IMR-90 (cell line): ENCODE measurements around the gene TAOK1. TPM values are rescaled to one million over a fixed set of nuclear protein-coding genes. Genes with fewer than 3 reads are reported as not detected.

Experiments
- ATAC-seq: fragments of 200-7000 bp; cut with Tn5 transposase; 2 replicates; pipeline ENCODE4 v1.9.1; 2020; ENCODE audit warnings: low read depth, mild to moderate bottlenecking, moderate library complexity
- BruUV-seq: library from RNA; stranded (reverse); fragments of 400-500 nt; replicated peaks from 2 replicates; lab custom pipeline; 2021; lab: Mats Ljungman, UMichigan
- CTCF ChIA-PET: fragments of 300-600 bp; formaldehyde crosslinking; extraction: SDS; loops from one replicate; lab custom pipeline; 2021; ENCODE audit warnings: antibody characterized with exemption; lab: Yijun Ruan, JAX
- POLR2A ChIA-PET: fragments of 300-600 bp; sonication (Branson Sonifier 250); formaldehyde crosslinking; loops from one replicate; lab custom pipeline; 2022; ENCODE audit warnings: antibody characterized with exemption; ENCODE audit not compliant: unreplicated experiment; lab: Charles Lee
- DNase-seq: peaks from one replicate; pipeline ENCODE4 v3.0.0; 2013
- H2AFZ ChIP-seq: replicated peaks from 2 replicates; pipeline ENCODE3; 2013; ENCODE audit warnings: low read length, mild to moderate bottlenecking; ENCODE audit not compliant: poor library complexity
- H2AK5ac ChIP-seq: 2 replicates; pipeline ENCODE4 v1.6.1; 2013; ENCODE audit warnings: low read depth, low read length, inconsistent platforms
- H2AK9ac ChIP-seq: replicated peaks from 2 replicates; pipeline ENCODE3; 2013; ENCODE audit warnings: mild to moderate bottlenecking, low read depth, low read length, moderate library complexity; ENCODE audit not compliant: poor library complexity
- H2BK120ac ChIP-seq: 2 replicates; pipeline ENCODE4 v1.6.1; 2013; ENCODE audit warnings: low read depth, low read length, inconsistent platforms
- H2BK15ac ChIP-seq: 3 replicates; pipeline ENCODE4 v1.6.1; 2013; ENCODE audit warnings: low read depth, low read length, inconsistent platforms
- H2BK20ac ChIP-seq: 2 replicates; pipeline ENCODE4 v1.6.1; 2013; ENCODE audit warnings: low read depth, mild to moderate bottlenecking, inconsistent platforms, low read length, moderate library complexity
- H2BK5ac ChIP-seq: 2 replicates; pipeline ENCODE4 v1.6.1; 2013; ENCODE audit warnings: mild to moderate bottlenecking, low read depth, low read length, inconsistent platforms; ENCODE audit not compliant: poor library complexity, severe bottlenecking
- H3K14ac ChIP-seq: replicated peaks from 2 replicates; pipeline ENCODE4 v1.6.1; 2013; ENCODE audit warnings: low read depth, low read length, inconsistent platforms
- H3K18ac ChIP-seq: 2 replicates; pipeline ENCODE4 v1.6.1; 2013; ENCODE audit warnings: low read depth, low read length, control low read depth
- H3K23ac ChIP-seq: 2 replicates; pipeline ENCODE4 v1.6.1; 2013; ENCODE audit warnings: low read depth, low read length, inconsistent platforms
- H3K27ac ChIP-seq: 2 replicates; pipeline ENCODE4 v1.5.1; 2013; ENCODE audit warnings: mild to moderate bottlenecking, control low read depth, low read length; ENCODE audit not compliant: insufficient read depth
- H3K27me3 ChIP-seq: 2 replicates; pipeline ENCODE4 v1.6.1; 2013; ENCODE audit warnings: low read length; ENCODE audit not compliant: control insufficient read depth, insufficient read depth
- H3K36me3 ChIP-seq: 2 replicates; pipeline ENCODE4 v1.6.1; 2013; ENCODE audit warnings: low read length, mixed read lengths; ENCODE audit not compliant: control insufficient read depth, insufficient read depth
- H3K4ac ChIP-seq: 2 replicates; pipeline ENCODE4 v1.6.1; 2013; ENCODE audit warnings: low read depth, low read length, inconsistent platforms
- H3K4me1 ChIP-seq: 2 replicates; pipeline ENCODE4 v1.6.1; 2013; ENCODE audit warnings: low read length, mixed read lengths; ENCODE audit not compliant: control insufficient read depth, insufficient read depth
- H3K4me2 ChIP-seq: 2 replicates; pipeline ENCODE4 v1.6.1; 2013; ENCODE audit warnings: low read depth, mild to moderate bottlenecking, control low read depth, low read length, moderate library complexity
- H3K4me3 ChIP-seq: 2 replicates; pipeline ENCODE4 v1.5.1; 2013; ENCODE audit warnings: low read depth, mild to moderate bottlenecking, control low read depth, low read length, moderate library complexity; ENCODE audit not compliant: insufficient read depth
- H3K56ac ChIP-seq: 2 replicates; pipeline ENCODE4 v1.6.1; 2013; ENCODE audit warnings: low read length, inconsistent platforms; ENCODE audit not compliant: insufficient read depth; ENCODE audit errors: extremely low read depth
- H3K79me1 ChIP-seq, 2 experiments: 2 replicates each; pipeline ENCODE4 v1.6.1; 2013; ENCODE audit warnings: low read length in 2 of 2, inconsistent platforms in 1 of 2, low read depth in 1 of 2
- H3K9ac ChIP-seq: 2 replicates; pipeline ENCODE4 v1.6.1; 2013; ENCODE audit warnings: low read depth, low read length, control low read depth
- H3K9me1 ChIP-seq: 2 replicates; pipeline ENCODE4 v1.6.1; 2013; ENCODE audit warnings: low read length, inconsistent platforms; ENCODE audit not compliant: insufficient read depth
- H3K9me3 ChIP-seq: 2 replicates; pipeline ENCODE4 v1.6.1; 2013; ENCODE audit warnings: low read length; ENCODE audit not compliant: control insufficient read depth, insufficient read depth
- H4K20me1 ChIP-seq: 2 replicates; pipeline ENCODE4 v1.6.1; 2013; ENCODE audit warnings: low read length, inconsistent platforms; ENCODE audit not compliant: insufficient read depth
- H4K5ac ChIP-seq: 2 replicates; pipeline ENCODE4 v1.6.1; 2013; ENCODE audit warnings: mild to moderate bottlenecking, low read depth, low read length, control low read depth
- H4K8ac ChIP-seq, 2 experiments: 2 replicates each; pipeline ENCODE4 v1.6.1; 2013; ENCODE audit warnings: low read depth in 2 of 2, low read length in 2 of 2, control low read depth in 1 of 2, inconsistent platforms in 1 of 2
- H4K91ac ChIP-seq: 2 replicates; pipeline ENCODE4 v1.6.1; 2013; ENCODE audit warnings: low read depth, low read length, inconsistent platforms; ENCODE audit not compliant: insufficient read depth
- MAFK ChIP-seq: IDR thresholded peaks from 2 replicates; pipeline ENCODE4 v1.6.1; 2012; ENCODE audit warnings: low read depth, low read length, improper control_type of control experiment
- MXI1 ChIP-seq: IDR thresholded peaks from 2 replicates; pipeline ENCODE4 v1.6.1; 2012; ENCODE audit warnings: low read depth, mild to moderate bottlenecking, low read length, moderate library complexity, borderline replicate concordance
- POLR2A ChIP-seq: IDR thresholded peaks from 2 replicates; pipeline ENCODE4 v1.6.1; 2012; ENCODE audit warnings: mild to moderate bottlenecking, low read depth, low read length
- RCOR1 ChIP-seq: IDR thresholded peaks from 2 replicates; pipeline ENCODE4 v1.6.1; 2012; ENCODE audit warnings: mild to moderate bottlenecking, low read length, improper control_type of control experiment; ENCODE audit not compliant: insufficient replicate concordance
- WGBS, 2 experiments: methylation state at CpG; one replicate each; pipeline versions ENCODE4 v1.1.5 to v1.1.7; 2013; ENCODE audit warnings: missing lambda C conversion rate in 2 of 2; ENCODE audit not compliant: insufficient read length in 1 of 2; ENCODE audit errors: extremely low coverage in 2 of 2; 5-methylcytosine and 5-hydroxymethylcytosine counted together
- dilution Hi-C: fragments of 300-500 bp; cut with HindIII; formaldehyde crosslinking; loops from one replicate; pipeline ENCODE4 v1.14.3; 2018; ENCODE audit warnings: low sequenced_read_pairs; ENCODE audit not compliant: unreplicated experiment
- in situ Hi-C: fragments of 300-500 bp; cut with MboI; formaldehyde crosslinking; loops from 3 replicates; pipeline ENCODE4 v1.14.3; 2019; ENCODE audit warnings: low sequenced_read_pairs, inconsistent platforms, mixed read lengths
- intact Hi-C: fragments of 100-400 bp; cut with micrococcal nuclease; formaldehyde crosslinking; loops from 2 replicates; pipeline ENCODE4 v1.10.0; 2022
- polyA plus RNA-seq, 3 experiments: library from polyadenylated mRNA; depleted of rRNA; stranded (reverse); fragments of >200 nt; gene quantifications; 2 replicates each; pipeline ENCODE4 v1.2.3, GENCODE V29; 2012; ENCODE audit warnings: low replicate concordance in 1 of 3
- total RNA-seq: library from RNA; depleted of rRNA; stranded (reverse); fragments of >200 nt; gene quantifications from 2 replicates; pipeline ENCODE4 v1.2.3, GENCODE V29; 2012
- TF ChIP-seq, protein P1 (sequence below): fragments of 150-350 bp; IDR thresholded peaks from 2 replicates; pipeline ENCODE4 v1.6.1; 2016; ENCODE audit warnings: low read depth, mild to moderate bottlenecking, low read length, moderate library complexity, borderline replicate concordance
- TF ChIP-seq, protein P2 (sequence below): conservative IDR thresholded peaks from 2 replicates; pipeline ENCODE4 v1.5.1; 2012; ENCODE audit warnings: mild to moderate bottlenecking, low read depth, low read length, improper control_type of control experiment

The TAOK1 gene
- total and polyA plus RNA-seq, 2 of the 4 experiments (the other 2 are of a cell fraction): 9.8 to 91.8 TPM

DNA sequence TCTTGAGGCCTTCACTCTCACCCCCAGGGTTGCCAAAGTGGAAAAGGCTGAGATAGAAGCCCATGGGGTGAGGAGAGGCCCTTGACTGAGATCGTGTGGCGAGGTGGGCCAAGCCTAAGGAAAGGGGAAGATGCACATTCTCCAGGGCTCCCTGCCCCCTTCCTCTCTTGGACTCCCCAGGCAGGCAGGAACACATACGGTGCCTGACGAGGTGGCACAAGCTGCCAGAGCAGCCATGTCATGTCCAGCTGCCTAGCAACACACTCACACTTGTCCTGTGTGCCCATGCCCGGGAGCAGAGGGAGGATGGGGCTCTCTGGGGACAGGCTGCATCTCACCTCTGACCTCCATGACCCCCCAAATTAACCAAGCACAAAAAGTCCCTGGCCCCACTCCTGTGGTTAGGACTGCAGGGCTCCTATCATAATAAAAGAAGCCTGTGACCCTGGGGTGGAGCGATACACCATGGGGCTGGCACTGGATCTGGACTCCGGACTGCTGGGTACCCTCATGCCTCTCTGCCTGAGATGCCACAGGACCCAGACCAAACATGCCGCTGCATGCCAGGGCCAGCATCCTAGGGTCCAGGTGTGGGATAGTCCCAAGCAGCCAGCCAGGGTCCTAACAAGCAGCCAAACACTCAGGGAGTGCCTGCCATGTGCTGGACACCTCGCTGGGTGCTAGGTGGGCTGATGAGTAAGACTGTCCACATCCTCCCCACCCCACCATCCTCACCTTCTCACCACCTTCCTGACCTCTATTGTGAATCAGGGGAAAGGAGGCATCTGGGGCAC lies 196.7 kb downstream of the TAOK1 start:
- Histone ChIP-seq H3K4me2 (peak overlapping the region; percentile 20; the same call in 1 of the 2 replicates), H3K36me3 (peaks cover 16% of the 10 kb centered on the region), H3K4me1 (peaks cover 41% of the 10 kb centered on the region), H3K9ac (no peak overlapping the region), H2BK20ac (no peak overlapping the region), H3K23ac (peak overlapping the region; percentile 72), H3K9me1 (peaks cover 26% of the 10 kb centered on the region), H2BK15ac (no peak overlapping the region), H2BK120ac (no peak overlapping the region), H2BK5ac (no peak overlapping the region), H3K14ac (peak overlapping the region; percentile 8; the same call in 1 of the 2 replicates), H4K5ac (no peak overlapping the region), H4K20me1 (peaks cover 58% of the 10 kb centered on the region), H3K79me1 (peaks cover 38 to 75% of the 10 kb centered on the region in 2 experiments), H3K4ac (peak overlapping the region; percentile 51; the same call in 1 of the 2 replicates), H3K18ac (no peak overlapping the region), H4K8ac (no peak overlapping the region), H2AK9ac (peak overlapping the region; percentile 33), H3K4me3 (no peak overlapping the region), H3K56ac (no peak overlapping the region), H3K9me3 (no peaks in the 10 kb centered on the region), H4K91ac (no peak overlapping the region), H3K27me3 (no peaks in the 10 kb centered on the region), H2AFZ (no peak overlapping the region), H2AK5ac (peak overlapping the region; percentile 17; the same call in 1 of the 2 replicates), H3K27ac (no peak overlapping the region)
- TF ChIP-seq MXI1 (no peak), RCOR1 (no peak), MAFK (no peak), POLR2A (no peak)
- TF ChIP-seq, protein P1, sequence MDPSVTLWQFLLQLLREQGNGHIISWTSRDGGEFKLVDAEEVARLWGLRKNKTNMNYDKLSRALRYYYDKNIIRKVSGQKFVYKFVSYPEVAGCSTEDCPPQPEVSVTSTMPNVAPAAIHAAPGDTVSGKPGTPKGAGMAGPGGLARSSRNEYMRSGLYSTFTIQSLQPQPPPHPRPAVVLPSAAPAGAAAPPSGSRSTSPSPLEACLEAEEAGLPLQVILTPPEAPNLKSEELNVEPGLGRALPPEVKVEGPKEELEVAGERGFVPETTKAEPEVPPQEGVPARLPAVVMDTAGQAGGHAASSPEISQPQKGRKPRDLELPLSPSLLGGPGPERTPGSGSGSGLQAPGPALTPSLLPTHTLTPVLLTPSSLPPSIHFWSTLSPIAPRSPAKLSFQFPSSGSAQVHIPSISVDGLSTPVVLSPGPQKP: no peak
- TF ChIP-seq, protein P2, sequence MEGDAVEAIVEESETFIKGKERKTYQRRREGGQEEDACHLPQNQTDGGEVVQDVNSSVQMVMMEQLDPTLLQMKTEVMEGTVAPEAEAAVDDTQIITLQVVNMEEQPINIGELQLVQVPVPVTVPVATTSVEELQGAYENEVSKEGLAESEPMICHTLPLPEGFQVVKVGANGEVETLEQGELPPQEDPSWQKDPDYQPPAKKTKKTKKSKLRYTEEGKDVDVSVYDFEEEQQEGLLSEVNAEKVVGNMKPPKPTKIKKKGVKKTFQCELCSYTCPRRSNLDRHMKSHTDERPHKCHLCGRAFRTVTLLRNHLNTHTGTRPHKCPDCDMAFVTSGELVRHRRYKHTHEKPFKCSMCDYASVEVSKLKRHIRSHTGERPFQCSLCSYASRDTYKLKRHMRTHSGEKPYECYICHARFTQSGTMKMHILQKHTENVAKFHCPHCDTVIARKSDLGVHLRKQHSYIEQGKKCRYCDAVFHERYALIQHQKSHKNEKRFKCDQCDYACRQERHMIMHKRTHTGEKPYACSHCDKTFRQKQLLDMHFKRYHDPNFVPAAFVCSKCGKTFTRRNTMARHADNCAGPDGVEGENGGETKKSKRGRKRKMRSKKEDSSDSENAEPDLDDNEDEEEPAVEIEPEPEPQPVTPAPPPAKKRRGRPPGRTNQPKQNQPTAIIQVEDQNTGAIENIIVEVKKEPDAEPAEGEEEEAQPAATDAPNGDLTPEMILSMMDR: no peak
- in situ Hi-C loops: no loop called here
- BruUV-seq: no TSS peak
- dilution Hi-C loops: no loop called here
- intact Hi-C loops: no loop called here
- ATAC-seq (no peak), DNase-seq (no peak)
- 100% methylated on average over 1 of the region's 9 CpGs; no CpG with 5 or more reads in 1 of the 2 experiments for WGBS, 2 experiments
- CTCF ChIA-PET: no interaction called here
- POLR2A ChIA-PET: interaction anchor here (0.6 kb wide), 1 partner anchor 13 kb away, joined by 3 read pairs; no protein-coding TSS in a partner anchor
